Measurements from ENCODE around the gene OR51B4.
"Not testable (repeated sequence)": the region's sequence is repeated elsewhere in the genome, so short reads cannot be mapped to it uniquely, and the experiment has no call there.

OR51B4 gene

DNA sequence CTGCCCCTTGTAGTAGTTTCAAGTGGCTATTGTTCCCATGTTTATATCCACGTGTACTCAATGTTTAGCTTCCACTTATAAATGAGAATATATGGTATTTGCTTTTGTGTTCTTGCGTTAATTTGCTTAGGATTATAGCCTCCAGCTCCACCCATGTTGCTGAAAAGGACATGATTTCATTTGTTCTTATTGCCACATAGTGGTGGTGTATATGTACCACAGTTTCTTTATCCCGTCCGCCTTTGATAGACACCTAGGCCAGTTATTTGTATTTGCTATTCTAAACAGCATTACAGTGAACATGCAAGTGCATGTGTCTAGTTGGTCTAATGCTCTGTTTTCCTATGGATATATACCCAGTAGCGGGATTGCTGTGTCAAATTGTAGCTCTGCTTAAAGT, 15.5 kb upstream of the OR51B4 start:
- Histone ChIP-seq H3K27me3 (ENCODE audit: insufficient read depth, low read length) (no peaks in the 10 kb centered on the region), H3K36me3 (ENCODE audit: insufficient read depth, low read length) (no peaks in the 10 kb centered on the region), H3K4me3 (ENCODE audit: low read length) (no peak overlapping the region), H3K9ac (ENCODE audit: low read depth, low read length) (no peak overlapping the region), H3K4me1 (ENCODE audit: insufficient read depth, low read length) (no peaks in the 10 kb centered on the region), H3K9me3 (ENCODE audit: insufficient read depth, low read depth, low read length) (no peaks in the 10 kb centered on the region), H3K27ac (ENCODE audit: low read depth, low read length) (no peak overlapping the region)
- 94% methylated on average over 4 of the region's 5 CpGs for WGBS

DNA sequence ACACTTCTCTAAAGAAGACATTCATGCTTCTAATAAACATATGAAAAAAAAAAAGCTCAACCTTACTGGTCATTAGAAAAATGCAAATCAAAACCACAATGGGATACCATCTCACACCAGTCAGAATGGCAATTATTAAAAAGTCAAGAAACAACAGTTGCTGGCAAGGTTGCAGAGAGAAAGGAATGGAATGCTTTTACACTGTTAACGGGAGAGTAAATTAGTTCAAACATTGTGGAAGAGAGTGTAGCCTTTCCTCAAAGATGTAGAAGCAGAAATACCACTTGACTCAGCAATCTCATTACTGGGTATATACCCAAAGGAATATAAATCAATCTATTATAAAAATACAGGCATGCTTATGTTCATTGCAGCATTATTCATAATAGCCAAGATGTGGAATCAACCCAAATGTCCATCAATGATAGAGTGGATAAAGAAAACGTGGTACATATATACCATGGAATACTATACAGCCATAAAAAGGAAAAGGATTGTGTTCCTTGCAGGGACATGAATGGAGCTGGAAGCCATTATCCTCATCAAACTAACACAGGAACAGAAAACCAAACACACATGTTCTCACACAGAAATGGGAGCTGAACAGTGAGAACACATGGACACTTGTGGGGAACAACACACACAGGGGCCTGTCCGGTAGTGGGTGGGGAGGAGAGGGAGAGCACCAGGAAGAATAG, 11.7 kb upstream of the OR51B4 start:
- 78% methylated on average over 2 of the region's 3 CpGs for WGBS
- H3K4me1 ChIP-seq (ENCODE audit: insufficient read depth, low read length); H3K9me3 ChIP-seq (ENCODE audit: insufficient read depth, low read depth, low read length); H3K4me3 ChIP-seq (ENCODE audit: low read length); H3K27ac ChIP-seq (ENCODE audit: low read depth, low read length); H3K36me3 ChIP-seq (ENCODE audit: insufficient read depth, low read length); H3K9ac ChIP-seq (ENCODE audit: low read depth, low read length); H3K27me3 ChIP-seq (ENCODE audit: insufficient read depth, low read length): not testable (repeated sequence)

DNA sequence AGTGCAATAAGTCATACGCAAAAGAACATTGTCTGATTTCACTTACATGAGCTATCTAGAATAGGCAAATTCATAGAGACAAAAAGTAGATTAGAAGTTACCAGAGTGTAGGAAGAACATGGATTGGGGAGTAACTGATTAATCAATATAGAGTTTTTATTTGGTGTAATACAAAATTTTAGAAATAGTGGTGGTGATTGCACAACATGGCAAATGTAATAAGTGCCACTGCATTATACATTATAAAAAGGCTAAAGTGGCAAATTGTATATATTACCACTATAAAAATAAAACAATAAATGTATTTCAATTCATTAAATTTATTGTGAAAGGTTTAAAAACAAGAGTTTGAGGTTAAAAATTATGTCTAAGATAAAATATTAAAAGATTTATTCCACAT, 8.7 kb upstream of the OR51B4 start:
- H3K27me3 ChIP-seq (ENCODE audit: insufficient read depth, low read length): no peaks in the 10 kb centered on the region
- no peak overlapping the region for H3K9ac ChIP-seq (ENCODE audit: low read depth, low read length)
- no peaks in the 10 kb centered on the region for H3K36me3 ChIP-seq (ENCODE audit: insufficient read depth, low read length)
- no peaks in the 10 kb centered on the region for H3K9me3 ChIP-seq (ENCODE audit: insufficient read depth, low read depth, low read length)
- H3K4me3 ChIP-seq (ENCODE audit: low read length): no peak overlapping the region
- H3K4me1 ChIP-seq (ENCODE audit: insufficient read depth, low read length): no peaks in the 10 kb centered on the region
- no peak overlapping the region for H3K27ac ChIP-seq (ENCODE audit: low read depth, low read length)
- no CpG with 5 or more reads among the region's 1 CpG for WGBS

DNA sequence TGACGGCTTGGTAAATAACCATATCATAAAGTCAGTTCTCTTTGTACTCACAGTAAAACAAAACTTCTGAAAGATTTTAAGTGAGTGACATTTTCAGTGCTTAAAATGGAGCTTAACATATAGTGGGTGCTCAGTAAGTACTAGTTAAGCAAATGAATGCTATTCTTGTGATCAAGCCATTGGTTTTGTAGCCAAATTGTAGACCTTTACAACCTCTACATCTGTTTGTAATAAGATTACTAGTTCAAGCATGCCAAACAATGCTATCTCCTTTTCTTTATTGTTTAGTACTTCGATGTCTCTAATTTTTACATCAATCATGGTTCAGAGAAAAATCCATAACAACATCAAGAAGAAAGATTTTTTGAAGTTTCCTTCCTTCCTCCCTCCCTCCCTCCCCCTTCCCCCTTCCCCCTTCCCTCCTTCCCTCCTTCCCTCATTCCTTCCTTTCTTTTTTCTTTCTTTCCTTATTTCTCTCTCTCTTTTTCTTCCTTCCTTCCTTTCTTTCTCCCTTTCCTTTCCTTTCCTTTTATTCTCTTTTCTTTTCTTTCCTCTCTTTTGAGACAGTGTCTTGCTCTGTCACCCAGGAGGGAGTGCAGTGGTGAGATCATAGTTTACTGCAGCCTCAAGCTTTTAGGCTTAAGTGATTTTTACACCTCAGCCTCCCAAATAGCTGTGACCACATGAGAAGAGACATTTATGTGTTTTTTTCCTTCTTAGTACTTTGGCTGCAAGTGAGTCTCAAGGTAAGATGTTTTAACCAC, 5.7 kb upstream of the OR51B4 start:
- Histone ChIP-seq H3K9me3 (ENCODE audit: insufficient read depth, low read depth, low read length) (no peaks in the 10 kb centered on the region), H3K27ac (ENCODE audit: low read depth, low read length) (no peak overlapping the region), H3K27me3 (ENCODE audit: insufficient read depth, low read length) (no peaks in the 10 kb centered on the region), H3K9ac (ENCODE audit: low read depth, low read length) (no peak overlapping the region), H3K36me3 (ENCODE audit: insufficient read depth, low read length) (no peaks in the 10 kb centered on the region), H3K4me3 (ENCODE audit: low read length) (no peak overlapping the region), H3K4me1 (ENCODE audit: insufficient read depth, low read length) (no peaks in the 10 kb centered on the region)
- 92% methylated on average over 2 of the region's 2 CpGs for WGBS

DNA sequence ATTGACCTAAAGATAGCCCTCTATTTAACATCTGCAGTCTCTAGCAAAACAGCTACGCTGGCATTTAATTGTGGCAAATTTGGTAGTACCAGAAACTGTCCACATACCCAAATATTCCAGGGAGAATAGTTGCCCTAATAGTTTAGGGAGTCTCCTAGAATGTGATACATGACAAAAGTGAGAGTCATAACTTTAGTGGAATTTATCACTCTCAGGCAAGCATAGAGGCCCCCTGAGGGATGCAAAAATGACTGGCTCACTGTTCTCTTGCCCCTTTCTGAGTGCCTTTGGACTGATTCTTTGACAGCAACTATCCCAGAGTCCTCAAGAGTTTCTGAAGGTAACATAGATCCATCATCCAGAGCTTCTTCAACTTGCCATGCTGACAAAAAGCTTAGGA, 2.3 kb upstream of the OR51B4 start:
- Histone ChIP-seq H3K4me1 (ENCODE audit: insufficient read depth, low read length) (no peaks in the 10 kb centered on the region), H3K36me3 (ENCODE audit: insufficient read depth, low read length) (no peaks in the 10 kb centered on the region), H3K27me3 (ENCODE audit: insufficient read depth, low read length) (no peaks in the 10 kb centered on the region), H3K9ac (ENCODE audit: low read depth, low read length) (no peak overlapping the region), H3K9me3 (ENCODE audit: insufficient read depth, low read depth, low read length) (no peaks in the 10 kb centered on the region), H3K4me3 (ENCODE audit: low read length) (no peak overlapping the region), H3K27ac (ENCODE audit: low read depth, low read length) (no peak overlapping the region)
- 100% methylated on average over 1 of the region's 1 CpG for WGBS

DNA sequence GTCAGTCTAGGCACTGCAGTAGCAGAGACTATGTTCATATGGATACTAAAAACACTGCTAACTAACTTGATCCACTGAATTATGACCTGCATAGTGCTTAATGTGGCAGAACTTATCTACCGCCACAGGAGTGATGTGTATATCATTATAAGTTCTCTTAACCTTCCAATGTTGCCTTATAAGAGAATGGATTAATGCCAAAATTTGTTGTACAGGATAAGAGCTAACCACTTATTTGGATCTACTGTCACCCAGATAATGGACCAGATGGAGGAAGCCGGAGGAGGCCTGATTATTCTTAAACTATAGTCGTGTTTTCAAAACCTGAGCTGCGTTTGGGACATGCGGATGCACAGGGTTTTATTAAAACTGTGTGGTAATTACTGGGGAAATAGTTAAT, 1.9 kb upstream of the OR51B4 start:
- no peaks in the 10 kb centered on the region for H3K4me1 ChIP-seq (ENCODE audit: insufficient read depth, low read length)
- WGBS: 93% methylated on average over 4 of the region's 5 CpGs

DNA sequence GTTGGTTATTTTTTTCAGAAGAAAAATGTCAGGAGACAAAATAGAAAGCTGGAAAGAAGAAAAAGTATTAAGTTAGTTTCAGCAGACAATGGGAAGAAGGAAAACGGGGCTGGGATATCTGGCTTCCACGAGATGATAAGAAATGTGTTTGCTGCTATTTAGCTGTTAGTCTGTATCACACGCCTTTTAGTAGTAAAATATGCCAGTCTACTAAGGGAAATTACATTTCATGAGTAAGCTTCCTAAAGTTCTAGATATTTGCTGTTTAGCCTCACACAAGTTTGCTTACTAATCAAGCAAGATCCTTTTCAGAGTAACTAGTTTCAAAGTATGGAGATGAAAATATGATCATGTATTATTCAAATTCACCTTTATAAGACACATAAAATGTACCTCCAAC, 1.5 kb downstream of the OR51B4 start:
- no peaks in the 10 kb centered on the region for H3K36me3 ChIP-seq (ENCODE audit: insufficient read depth, low read length)
- H3K4me3 ChIP-seq (ENCODE audit: low read length): no peak overlapping the region
- H3K9me3 ChIP-seq (ENCODE audit: insufficient read depth, low read depth, low read length): no peaks in the 10 kb centered on the region
- no peaks in the 10 kb centered on the region for H3K27me3 ChIP-seq (ENCODE audit: insufficient read depth, low read length)
- H3K9ac ChIP-seq (ENCODE audit: low read depth, low read length): no peak overlapping the region
- no peaks in the 10 kb centered on the region for H3K4me1 ChIP-seq (ENCODE audit: insufficient read depth, low read length)
- no peak overlapping the region for H3K27ac ChIP-seq (ENCODE audit: low read depth, low read length)
- 93% methylated on average over 3 of the region's 3 CpGs for WGBS

More for the DNA sequence above, 1.9 kb upstream of the OR51B4 start:
- H3K27me3 ChIP-seq (ENCODE audit: insufficient read depth, low read length): no peaks in the 10 kb centered on the region
- no peak overlapping the region for H3K27ac ChIP-seq (ENCODE audit: low read depth, low read length)
- no peak overlapping the region for H3K4me3 ChIP-seq (ENCODE audit: low read length)
- H3K9ac ChIP-seq (ENCODE audit: low read depth, low read length): no peak overlapping the region
- no peaks in the 10 kb centered on the region for H3K36me3 ChIP-seq (ENCODE audit: insufficient read depth, low read length)
- no peaks in the 10 kb centered on the region for H3K9me3 ChIP-seq (ENCODE audit: insufficient read depth, low read depth, low read length)

DNA sequence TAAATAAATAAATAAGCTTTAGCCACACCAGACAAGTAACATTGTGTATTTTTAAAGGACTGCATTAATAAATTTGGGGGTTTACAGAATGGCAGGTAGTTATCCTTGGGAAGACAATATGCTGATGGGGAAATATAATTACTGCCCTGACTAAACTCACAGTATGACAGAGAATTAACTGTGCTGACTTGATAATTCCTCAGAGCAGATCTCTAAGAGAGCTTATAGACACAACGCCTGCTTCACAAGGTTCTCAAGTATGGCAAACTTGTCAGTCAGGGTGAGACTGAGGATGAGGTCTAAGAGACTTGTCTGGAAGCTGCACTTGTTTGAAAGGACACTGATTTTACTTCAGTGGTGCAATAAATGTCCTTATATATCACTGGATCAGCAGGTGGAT, 3.3 kb downstream of the OR51B4 start:
- Histone ChIP-seq H3K9ac (ENCODE audit: low read depth, low read length) (no peak overlapping the region), H3K36me3 (ENCODE audit: insufficient read depth, low read length) (no peaks in the 10 kb centered on the region), H3K4me1 (ENCODE audit: insufficient read depth, low read length) (no peaks in the 10 kb centered on the region), H3K27ac (ENCODE audit: low read depth, low read length) (no peak overlapping the region), H3K4me3 (ENCODE audit: low read length) (no peak overlapping the region), H3K9me3 (ENCODE audit: insufficient read depth, low read depth, low read length) (no peaks in the 10 kb centered on the region), H3K27me3 (ENCODE audit: insufficient read depth, low read length) (no peaks in the 10 kb centered on the region)
- 91% methylated on average over 1 of the region's 1 CpG for WGBS

DNA sequence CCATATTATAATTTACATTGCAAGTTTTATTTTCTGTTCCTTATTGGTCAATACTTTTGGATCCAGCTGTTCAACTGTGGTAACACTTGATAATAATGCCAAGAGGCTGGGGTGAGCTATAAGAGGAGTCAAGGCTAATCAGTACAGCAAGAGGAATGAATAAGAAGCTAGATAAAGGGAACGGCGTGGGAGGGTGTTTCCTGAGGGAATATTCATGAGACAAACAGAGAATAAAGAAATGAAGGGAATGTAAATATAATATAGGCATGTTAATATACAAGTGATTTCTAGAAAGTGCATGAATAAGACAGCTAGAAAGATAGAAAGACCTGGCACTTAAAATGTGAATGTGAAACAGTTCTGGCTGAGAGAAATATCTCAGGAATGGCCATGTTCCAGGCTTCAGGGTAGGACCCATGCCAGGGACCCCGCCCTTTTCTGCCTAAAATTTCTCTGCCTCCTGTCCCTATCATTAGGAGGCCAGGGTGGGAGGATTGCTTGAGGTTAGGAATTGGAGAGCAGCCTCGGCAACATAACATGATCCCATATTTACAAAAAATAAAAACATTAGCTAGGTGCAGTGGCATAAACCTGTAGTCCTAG, 3.9 kb downstream of the OR51B4 start:
- Histone ChIP-seq H3K27ac (ENCODE audit: low read depth, low read length) (no peak overlapping the region), H3K4me3 (ENCODE audit: low read length) (no peak overlapping the region), H3K27me3 (ENCODE audit: insufficient read depth, low read length) (no peaks in the 10 kb centered on the region), H3K36me3 (ENCODE audit: insufficient read depth, low read length) (no peaks in the 10 kb centered on the region), H3K4me1 (ENCODE audit: insufficient read depth, low read length) (no peaks in the 10 kb centered on the region), H3K9me3 (ENCODE audit: insufficient read depth, low read depth, low read length) (no peaks in the 10 kb centered on the region), H3K9ac (ENCODE audit: low read depth, low read length) (no peak overlapping the region)
- WGBS: 86% methylated on average over 3 of the region's 4 CpGs

DNA sequence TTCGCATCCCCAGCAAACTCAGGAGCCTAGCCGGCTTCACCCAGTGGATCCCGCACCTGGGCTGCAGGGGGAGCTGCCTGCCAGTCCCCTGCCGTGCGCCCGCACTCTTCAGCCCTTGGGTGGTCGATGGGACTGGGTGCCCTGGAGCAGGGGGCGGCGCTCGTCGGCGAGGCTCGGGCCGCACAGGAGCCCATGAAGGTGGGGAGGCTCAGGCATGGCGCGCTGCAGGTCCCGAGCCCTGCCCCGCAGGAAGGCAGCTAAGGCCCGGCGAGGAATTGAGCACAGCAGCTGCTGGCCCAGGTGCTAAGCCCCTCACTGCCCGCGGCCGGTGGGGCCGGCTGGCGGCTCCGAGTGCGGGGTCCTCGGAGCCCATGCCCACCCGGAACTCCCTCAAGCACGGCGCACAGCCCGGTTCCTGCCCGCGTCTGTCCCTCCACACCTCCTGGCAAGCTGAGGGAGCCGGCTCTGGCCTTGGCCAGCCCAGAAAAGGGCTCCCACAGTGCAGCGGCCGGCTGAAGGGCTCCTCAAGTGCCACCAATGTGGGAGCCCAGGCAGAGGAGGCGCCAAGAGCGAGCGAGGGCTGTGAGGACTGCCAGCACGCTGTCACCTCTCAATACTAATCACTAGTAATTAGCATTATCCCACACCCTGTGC, 7.3 kb downstream of the OR51B4 start:
- H3K27ac ChIP-seq (ENCODE audit: low read depth, low read length); H3K36me3 ChIP-seq (ENCODE audit: insufficient read depth, low read length); H3K4me1 ChIP-seq (ENCODE audit: insufficient read depth, low read length); H3K27me3 ChIP-seq (ENCODE audit: insufficient read depth, low read length); H3K9ac ChIP-seq (ENCODE audit: low read depth, low read length); H3K9me3 ChIP-seq (ENCODE audit: insufficient read depth, low read depth, low read length); H3K4me3 ChIP-seq (ENCODE audit: low read length): not testable (repeated sequence)
- WGBS: 96% methylated on average over 41 of the region's 41 CpGs

DNA sequence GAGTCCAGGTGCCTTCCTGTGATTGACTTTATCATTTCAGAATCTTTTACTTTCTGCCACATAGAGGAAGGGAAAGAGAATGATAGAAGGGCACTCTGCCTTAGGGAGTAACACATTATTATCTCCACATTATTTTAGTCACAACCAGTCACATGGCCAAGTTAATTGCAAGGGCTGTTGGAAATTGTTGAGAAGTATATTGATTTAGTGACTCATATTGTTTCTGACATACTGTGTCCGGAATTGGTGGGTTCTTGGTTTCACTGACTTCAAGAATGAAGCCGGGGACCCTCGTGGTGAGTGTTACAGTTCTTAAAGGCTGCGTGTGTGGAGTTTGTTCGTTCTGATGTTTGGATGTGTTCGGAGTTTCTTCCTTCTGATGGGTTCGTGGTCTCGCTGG, 8.7 kb downstream of the OR51B4 start:
- Histone ChIP-seq H3K4me1 (ENCODE audit: insufficient read depth, low read length) (no peaks in the 10 kb centered on the region), H3K27ac (ENCODE audit: low read depth, low read length) (no peak overlapping the region), H3K4me3 (ENCODE audit: low read length) (no peak overlapping the region), H3K9me3 (ENCODE audit: insufficient read depth, low read depth, low read length) (no peaks in the 10 kb centered on the region), H3K27me3 (ENCODE audit: insufficient read depth, low read length) (no peaks in the 10 kb centered on the region), H3K36me3 (ENCODE audit: insufficient read depth, low read length) (no peaks in the 10 kb centered on the region), H3K9ac (ENCODE audit: low read depth, low read length) (no peak overlapping the region)
- WGBS: 96% methylated on average over 8 of the region's 8 CpGs

Measured in HUES64 (cell line).